ENCODE data around the gene SMARCD3. TPM values are rescaled to one million over a fixed set of nuclear protein-coding genes. Genes with fewer than 3 reads are reported as not detected.

The SMARCD3 gene
- polyA plus RNA-seq, 1 donor from 2014 or later, result 199 TPM

DNA sequence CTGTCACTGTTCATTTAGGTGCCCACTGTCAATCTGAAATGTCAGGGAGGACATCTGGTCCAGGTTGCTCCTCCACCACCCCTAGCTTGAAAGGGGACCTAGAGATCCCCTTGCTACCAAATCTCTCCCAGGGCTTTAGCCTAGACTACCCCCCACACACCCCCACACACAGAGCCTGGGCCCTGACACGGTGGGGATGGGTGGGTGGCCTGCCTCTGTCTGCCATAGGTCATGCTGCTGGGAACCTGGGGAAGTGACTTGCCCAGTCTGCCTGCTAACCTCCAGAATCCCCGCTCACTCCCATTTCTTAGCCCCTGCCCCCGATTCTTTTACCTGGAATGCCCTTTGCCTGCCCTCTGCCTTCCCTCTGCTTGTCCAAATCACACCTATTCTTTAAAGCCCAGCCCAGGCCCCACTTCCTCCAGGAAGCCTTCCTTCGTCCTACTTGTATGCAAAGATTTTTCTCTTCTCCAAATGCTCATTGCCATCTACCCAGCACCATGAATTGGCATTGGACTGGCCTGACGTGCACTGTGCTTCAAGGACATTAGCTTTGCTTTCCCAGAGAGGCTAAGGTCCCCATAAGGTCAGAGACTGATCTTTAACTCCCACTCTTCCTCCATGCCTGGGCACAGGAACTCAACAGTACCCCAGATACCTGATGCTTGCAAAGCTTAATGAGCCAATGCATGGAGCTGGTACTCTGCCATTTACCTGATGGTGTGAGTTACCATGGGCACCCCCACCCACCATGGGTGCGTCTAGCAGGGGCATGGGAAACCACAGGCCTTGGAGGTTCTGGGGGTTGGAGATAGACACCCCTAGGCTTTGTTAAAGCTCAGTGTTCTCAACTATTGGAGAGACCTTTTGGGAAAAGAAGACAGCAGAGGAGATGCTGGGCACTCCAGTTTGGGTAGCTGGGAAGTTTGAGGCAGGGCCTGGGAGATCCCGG, 2.0 kb upstream of the SMARCD3 start:
- H3K9ac ChIP-seq (ENCODE audit: low read length), result peak overlapping the region; percentile 96
- no peaks in the 10 kb centered on the region for H3K9me2 ChIP-seq (ENCODE audit: insufficient read depth, low read length)
- H2AFZ ChIP-seq (ENCODE audit: low read depth, low read length), result no peak overlapping the region
- peak overlapping the region; percentile 52 for H3K4me2 ChIP-seq (ENCODE audit: low read length)
- peaks cover 4% of the 10 kb centered on the region for H3F3A ChIP-seq (ENCODE audit: insufficient read depth, low read length, poor library complexity, severe bottlenecking)
- H3K79me2 ChIP-seq (replicated peaks; ENCODE audit: insufficient read depth, low read length), result peaks cover 3% of the 10 kb centered on the region
- H3K4me3 ChIP-seq (ENCODE audit: low read length), result peak overlapping the region; percentile 60
- H3K27ac ChIP-seq (ENCODE audit: low read length), result peak overlapping the region; percentile 74
- no peak for TF ChIP-seq EP300 (conservative IDR thresholded peaks at IDR 0.05; ENCODE audit: poor library complexity, severe bottlenecking)
- TF ChIP-seq, protein P1, sequence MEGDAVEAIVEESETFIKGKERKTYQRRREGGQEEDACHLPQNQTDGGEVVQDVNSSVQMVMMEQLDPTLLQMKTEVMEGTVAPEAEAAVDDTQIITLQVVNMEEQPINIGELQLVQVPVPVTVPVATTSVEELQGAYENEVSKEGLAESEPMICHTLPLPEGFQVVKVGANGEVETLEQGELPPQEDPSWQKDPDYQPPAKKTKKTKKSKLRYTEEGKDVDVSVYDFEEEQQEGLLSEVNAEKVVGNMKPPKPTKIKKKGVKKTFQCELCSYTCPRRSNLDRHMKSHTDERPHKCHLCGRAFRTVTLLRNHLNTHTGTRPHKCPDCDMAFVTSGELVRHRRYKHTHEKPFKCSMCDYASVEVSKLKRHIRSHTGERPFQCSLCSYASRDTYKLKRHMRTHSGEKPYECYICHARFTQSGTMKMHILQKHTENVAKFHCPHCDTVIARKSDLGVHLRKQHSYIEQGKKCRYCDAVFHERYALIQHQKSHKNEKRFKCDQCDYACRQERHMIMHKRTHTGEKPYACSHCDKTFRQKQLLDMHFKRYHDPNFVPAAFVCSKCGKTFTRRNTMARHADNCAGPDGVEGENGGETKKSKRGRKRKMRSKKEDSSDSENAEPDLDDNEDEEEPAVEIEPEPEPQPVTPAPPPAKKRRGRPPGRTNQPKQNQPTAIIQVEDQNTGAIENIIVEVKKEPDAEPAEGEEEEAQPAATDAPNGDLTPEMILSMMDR (IDR thresholded peaks at IDR 0.05; ENCODE audit: poor library complexity, severe bottlenecking), result no peak
- TF ChIP-seq EZH2 (IDR thresholded peaks at IDR 0.05; ENCODE audit: borderline replicate concordance, insufficient read depth, low read length, poor library complexity, severe bottlenecking), result no peak
- TF ChIP-seq TAF1 (IDR thresholded peaks at IDR 0.05; ENCODE audit: low read depth), result no peak
- TF ChIP-seq RAD21 (conservative IDR thresholded peaks at IDR 0.05), result no peak
- H4K20me1 ChIP-seq (ENCODE audit: insufficient read depth), result no peaks in the 10 kb centered on the region
- H3K27me3 ChIP-seq (ENCODE audit: insufficient read depth, low read depth, low read length), result no peaks in the 10 kb centered on the region
- no peaks in the 10 kb centered on the region for H3K36me3 ChIP-seq (ENCODE audit: insufficient read depth, low read length)
- no peaks in the 10 kb centered on the region for H3K9me3 ChIP-seq (ENCODE audit: low read length)

DNA sequence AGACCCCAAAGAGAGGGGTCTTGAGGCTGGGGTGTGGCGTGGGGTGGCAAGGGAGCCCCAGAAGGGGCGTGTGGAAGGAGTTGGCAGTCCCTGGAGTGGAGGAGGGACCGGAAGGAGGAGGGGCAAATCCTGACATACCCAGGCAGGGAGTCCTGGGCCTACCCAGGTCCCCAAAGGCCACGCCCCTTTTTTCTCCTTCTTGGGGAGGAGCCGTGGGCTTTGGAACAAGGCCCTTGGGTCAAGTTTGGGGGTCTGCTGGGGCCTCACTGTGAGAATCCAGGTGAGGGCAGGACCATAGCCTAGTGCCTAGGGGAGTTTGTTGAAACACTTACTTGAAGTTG, 1.2 kb upstream of the SMARCD3 start:
- H2AFZ ChIP-seq (ENCODE audit: low read depth, low read length), result no peak overlapping the region
- no peaks in the 10 kb centered on the region for H3K9me3 ChIP-seq (ENCODE audit: low read length)
- H3K9ac ChIP-seq (ENCODE audit: low read length), result peak overlapping the region; percentile 60
- TF ChIP-seq TAF1 (IDR thresholded peaks at IDR 0.05; ENCODE audit: low read depth), result no peak
- TF ChIP-seq SMC3 (conservative IDR thresholded peaks at IDR 0.05; ENCODE audit: poor library complexity), result no peak
- TF ChIP-seq, protein P2, sequence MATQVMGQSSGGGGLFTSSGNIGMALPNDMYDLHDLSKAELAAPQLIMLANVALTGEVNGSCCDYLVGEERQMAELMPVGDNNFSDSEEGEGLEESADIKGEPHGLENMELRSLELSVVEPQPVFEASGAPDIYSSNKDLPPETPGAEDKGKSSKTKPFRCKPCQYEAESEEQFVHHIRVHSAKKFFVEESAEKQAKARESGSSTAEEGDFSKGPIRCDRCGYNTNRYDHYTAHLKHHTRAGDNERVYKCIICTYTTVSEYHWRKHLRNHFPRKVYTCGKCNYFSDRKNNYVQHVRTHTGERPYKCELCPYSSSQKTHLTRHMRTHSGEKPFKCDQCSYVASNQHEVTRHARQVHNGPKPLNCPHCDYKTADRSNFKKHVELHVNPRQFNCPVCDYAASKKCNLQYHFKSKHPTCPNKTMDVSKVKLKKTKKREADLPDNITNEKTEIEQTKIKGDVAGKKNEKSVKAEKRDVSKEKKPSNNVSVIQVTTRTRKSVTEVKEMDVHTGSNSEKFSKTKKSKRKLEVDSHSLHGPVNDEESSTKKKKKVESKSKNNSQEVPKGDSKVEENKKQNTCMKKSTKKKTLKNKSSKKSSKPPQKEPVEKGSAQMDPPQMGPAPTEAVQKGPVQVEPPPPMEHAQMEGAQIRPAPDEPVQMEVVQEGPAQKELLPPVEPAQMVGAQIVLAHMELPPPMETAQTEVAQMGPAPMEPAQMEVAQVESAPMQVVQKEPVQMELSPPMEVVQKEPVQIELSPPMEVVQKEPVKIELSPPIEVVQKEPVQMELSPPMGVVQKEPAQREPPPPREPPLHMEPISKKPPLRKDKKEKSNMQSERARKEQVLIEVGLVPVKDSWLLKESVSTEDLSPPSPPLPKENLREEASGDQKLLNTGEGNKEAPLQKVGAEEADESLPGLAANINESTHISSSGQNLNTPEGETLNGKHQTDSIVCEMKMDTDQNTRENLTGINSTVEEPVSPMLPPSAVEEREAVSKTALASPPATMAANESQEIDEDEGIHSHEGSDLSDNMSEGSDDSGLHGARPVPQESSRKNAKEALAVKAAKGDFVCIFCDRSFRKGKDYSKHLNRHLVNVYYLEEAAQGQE (IDR thresholded peaks at IDR 0.05; ENCODE audit: borderline replicate concordance), result no peak
- TF ChIP-seq RAD21 (conservative IDR thresholded peaks at IDR 0.05), result no peak
- no peak for TF ChIP-seq POLR2AphosphoS5 (IDR thresholded peaks at IDR 0.05)
- TF ChIP-seq EZH2 (IDR thresholded peaks at IDR 0.05; ENCODE audit: borderline replicate concordance, insufficient read depth, low read length, poor library complexity, severe bottlenecking), result no peak
- TF ChIP-seq MXI1 (conservative IDR thresholded peaks at IDR 0.05; ENCODE audit: poor library complexity, severe bottlenecking), result no peak
- TF ChIP-seq, protein P1 (IDR thresholded peaks at IDR 0.05; ENCODE audit: poor library complexity, severe bottlenecking), result no peak
- no peak for TF ChIP-seq EP300 (conservative IDR thresholded peaks at IDR 0.05; ENCODE audit: poor library complexity, severe bottlenecking)
- peaks cover 3% of the 10 kb centered on the region for H3K79me2 ChIP-seq (replicated peaks; ENCODE audit: insufficient read depth, low read length)
- H3K36me3 ChIP-seq (ENCODE audit: insufficient read depth, low read length), result no peaks in the 10 kb centered on the region
- H4K20me1 ChIP-seq (ENCODE audit: insufficient read depth), result no peaks in the 10 kb centered on the region
- no peaks in the 10 kb centered on the region for H3K27me3 ChIP-seq (ENCODE audit: insufficient read depth, low read depth, low read length)
- peak overlapping the region; percentile 32 for H3K27ac ChIP-seq (ENCODE audit: low read length)
- no peak overlapping the region for H3K4me2 ChIP-seq (ENCODE audit: low read length)
- peaks cover 4% of the 10 kb centered on the region for H3F3A ChIP-seq (ENCODE audit: insufficient read depth, low read length, poor library complexity, severe bottlenecking)
- H3K4me3 ChIP-seq (ENCODE audit: low read length), result peak overlapping the region; percentile 78
- H3K9me2 ChIP-seq (ENCODE audit: insufficient read depth, low read length), result no peaks in the 10 kb centered on the region
